ENCODE data around the gene ADAM12.

GRCh38 chr10:126114884-126115555, 273.3 kb downstream of the ADAM12 start:
- no peak for TF ChIP-seq POLR2AphosphoS5 (IDR thresholded peaks at IDR 0.05; ENCODE audit: low read depth, low read length)
- TF ChIP-seq POLR2A (IDR thresholded peaks at IDR 0.05; ENCODE audit: low read depth, low read length) = no peak
